GM12872 (cell line): ENCODE measurements around the gene SNX18.

Experiments used
- CTCF ChIP-seq: IDR thresholded peaks from 3 replicates; pipeline ENCODE4 v1.5.1; 2011; ENCODE audit warnings: low read depth, mild to moderate bottlenecking, low read length, moderate library complexity; ENCODE audit not compliant: insufficient read depth

Gene SNX18

GRCh38 chr5:54577528-54577927, 60.0 kb downstream of the SNX18 start:
- TF ChIP-seq CTCF, result no peak

GRCh38 chr5:54577937-54578653, 60.5 kb downstream of the SNX18 start:
- TF ChIP-seq CTCF, result no peak

- no peak for TF ChIP-seq CTCF
Measured at GRCh38 chr5:54579591-54580295, 62.2 kb downstream of the SNX18 start.

- no peak for TF ChIP-seq CTCF
Measured at GRCh38 chr5:54580997-54581811, 63.6 kb downstream of the SNX18 start.

GRCh38 chr5:54581831-54582548, 64.4 kb downstream of the SNX18 start:
- no peak for TF ChIP-seq CTCF

GRCh38 chr5:54586336-54586735, 68.8 kb downstream of the SNX18 start:
- no peak for TF ChIP-seq CTCF
